Activated CD8-positive, alpha-beta memory T cell treated with anti-CD3 and anti-CD28 coated beads, Interleukin-2, amount 50 U/mL, for 1 hour (primary cell): Measurements from ENCODE around the gene BSPH1.
"Not testable (repeated sequence)": the region's sequence is repeated elsewhere in the genome, so short reads cannot be mapped to it uniquely, and the experiment has no call there.

ENCODE experiments used
- DNase-seq: peaks from one replicate; pipeline ENCODE4 v3.0.0-alpha.2; 2020; ENCODE audit errors: extremely low read depth

Gene BSPH1

GRCh38 chr19:47992070-47992469 lies at the start of gene BSPH1:
Gene BSPH1, minus strand, starts transcription at chr19:47992170. Its CDS starts 89 bp downstream, at chr19:47992081.
- no peak for DNase-seq

GRCh38 chr19:48036765-48037164 lies 44.8 kb upstream of the BSPH1 start:
- no peak for DNase-seq

DNA sequence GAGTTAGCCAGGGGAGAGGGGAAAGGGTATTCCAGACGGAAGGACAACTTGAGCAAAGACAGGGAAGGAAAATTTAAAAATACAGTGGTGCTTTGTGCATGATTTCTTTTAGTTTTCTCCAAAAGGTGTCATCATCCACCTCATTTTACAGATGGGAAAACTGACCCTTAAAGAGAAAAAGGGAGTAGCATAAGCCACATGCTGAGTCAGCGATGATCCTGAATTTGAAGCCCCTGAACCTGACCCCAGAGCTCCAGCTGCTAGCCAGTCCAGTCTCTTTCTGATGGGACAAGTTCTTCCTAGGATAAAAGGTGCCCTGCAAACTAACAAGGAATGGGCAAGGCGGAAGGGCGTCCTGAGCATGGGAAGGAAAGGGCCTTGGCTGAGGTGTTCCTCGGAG lies 41.6 kb upstream of the BSPH1 start:
- DNase-seq = no peak

DNA sequence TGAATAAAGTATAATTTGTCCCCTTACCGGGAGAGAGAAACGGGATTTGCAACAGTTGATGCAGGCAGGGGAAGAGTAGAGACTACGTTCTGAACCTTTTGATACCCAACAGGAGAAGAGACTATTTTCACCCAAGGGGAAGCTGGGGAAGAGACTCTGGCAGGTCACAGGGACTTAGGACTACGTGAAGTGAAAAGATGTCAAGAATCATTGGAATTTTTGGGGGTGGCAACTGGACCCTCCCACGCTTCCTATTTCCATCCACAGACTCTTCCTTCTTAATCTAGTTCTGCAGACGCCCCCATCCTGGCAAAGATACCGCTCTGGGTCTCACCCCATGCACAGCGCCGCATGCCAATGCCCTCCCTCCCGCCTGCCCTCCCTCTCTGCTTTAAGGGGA lies 38.1 kb upstream of the BSPH1 start:
- DNase-seq = no peak

DNA sequence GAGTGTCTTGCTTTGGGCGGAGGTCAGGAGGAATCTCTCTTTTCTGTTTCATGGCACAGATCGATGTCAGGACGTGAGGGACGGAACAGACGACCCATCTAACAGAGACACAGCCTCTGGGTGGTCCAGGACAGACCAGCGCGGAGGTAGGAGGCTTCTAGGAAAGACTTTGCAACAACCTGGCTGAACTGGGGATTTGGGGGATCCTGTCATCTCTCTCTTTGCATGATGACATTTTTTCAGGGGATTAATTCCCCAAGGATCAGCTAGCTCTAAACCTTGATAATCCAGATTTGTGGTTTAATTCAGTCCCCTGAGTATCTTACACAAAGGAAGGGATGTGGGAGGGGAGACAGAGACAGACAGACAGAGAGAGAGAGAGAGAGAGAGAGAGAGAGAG lies 37.5 kb upstream of the BSPH1 start:
- DNase-seq = no peak

GRCh38 chr19:48025480-48025879 lies 33.5 kb upstream of the BSPH1 start:
- DNase-seq = no peak

DNA sequence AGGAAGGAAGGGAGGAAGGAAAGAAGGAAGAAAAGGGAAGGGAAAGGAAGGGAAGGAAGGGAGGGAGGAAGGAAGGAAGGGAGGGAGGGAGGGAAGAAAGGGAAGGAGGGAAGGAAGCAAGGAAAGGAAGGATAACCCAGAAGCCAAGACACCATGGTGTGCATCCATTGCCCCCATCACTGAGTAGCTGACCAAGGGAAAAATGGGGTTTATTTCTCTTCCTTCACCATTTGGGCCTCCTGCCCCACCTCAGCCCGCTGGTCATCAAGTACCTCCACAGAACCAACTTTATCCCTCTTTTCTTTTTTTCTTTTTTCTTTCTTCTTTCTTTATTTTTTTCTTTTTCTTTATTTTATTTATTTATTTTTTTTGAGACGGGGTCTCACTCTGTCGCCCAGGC lies 31.5 kb upstream of the BSPH1 start:
- DNase-seq = no peak

DNA sequence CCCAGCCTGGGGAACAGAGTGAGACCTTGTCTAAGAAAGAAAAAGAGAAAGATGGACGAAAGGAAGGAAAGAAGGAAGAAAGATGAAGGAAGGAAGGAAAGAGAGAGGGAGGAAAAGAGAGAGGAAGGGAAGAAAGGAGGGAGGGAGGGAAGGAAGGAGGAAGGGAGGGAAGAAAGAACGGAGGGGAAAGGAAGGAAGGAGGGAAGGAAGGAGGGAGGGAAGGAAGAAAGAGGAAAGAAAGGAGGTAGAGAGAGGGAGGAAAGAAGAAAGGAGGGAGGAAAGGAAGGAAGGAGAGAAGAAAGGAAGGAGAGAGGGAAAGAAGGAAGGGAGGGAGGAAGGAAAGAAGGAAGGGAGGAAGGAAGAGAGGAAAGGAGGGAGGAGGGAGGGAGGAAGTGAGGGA lies 31.0 kb upstream of the BSPH1 start:
- DNase-seq = no peak

GRCh38 chr19:48020686-48021085 lies 28.7 kb upstream of the BSPH1 start:
- no peak for DNase-seq

DNA sequence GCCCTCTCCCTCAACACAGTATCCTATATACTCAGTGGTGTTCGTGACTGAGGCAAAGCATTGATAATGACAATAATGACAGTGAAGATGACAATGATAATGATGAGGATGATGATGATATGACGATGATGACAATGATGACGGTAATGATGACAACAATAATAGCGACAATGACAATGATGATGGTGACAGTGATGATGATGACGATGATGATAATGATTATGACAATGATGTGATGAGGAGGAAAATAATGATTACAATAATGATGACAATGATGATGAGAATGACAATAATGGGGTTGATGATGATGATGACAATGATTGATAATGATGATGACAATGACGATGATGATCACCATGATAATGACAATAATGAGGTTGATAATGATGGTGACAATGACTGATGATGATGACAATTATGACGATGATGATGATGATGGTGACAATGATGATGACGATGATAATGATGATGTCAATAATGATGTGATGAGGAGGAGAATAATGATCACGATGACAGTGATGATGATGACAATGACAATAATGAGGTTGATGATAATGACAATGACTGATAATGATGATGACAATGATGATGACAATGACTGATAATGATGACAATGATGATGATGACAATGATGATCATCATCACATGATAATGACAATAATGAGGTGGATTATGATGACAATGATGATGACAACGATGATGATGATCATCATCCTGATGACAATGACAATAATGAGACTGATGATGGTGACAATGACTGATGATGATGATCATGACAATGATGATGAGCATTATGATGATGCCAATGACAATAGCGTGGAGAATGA lies 19.2 kb upstream of the BSPH1 start:
- DNase-seq = no peak

- DNase-seq = no peak
These were observed 14.8 kb upstream of the BSPH1 start for GRCh38 chr19:48006762-48007161.

DNA sequence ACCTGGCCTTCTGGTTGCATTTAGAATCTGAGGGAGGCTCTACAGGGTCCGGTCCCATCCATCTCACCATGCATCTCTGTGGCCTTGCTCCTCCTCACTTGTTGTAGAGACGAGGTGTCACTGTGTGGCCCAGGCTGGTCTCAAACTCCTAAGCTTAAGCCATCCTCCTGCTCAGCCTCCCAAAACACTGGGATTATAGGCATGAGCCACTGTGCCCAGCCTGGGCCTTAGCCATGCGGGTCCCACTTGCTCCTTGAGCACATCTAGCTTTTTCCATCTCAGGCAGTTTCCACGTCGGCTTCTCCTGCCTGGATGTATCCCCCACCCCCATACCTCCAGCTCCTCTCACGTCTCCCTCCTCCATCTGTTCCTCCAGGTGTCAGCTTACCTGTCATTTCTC lies 12.3 kb upstream of the BSPH1 start:
- no peak for DNase-seq

DNA sequence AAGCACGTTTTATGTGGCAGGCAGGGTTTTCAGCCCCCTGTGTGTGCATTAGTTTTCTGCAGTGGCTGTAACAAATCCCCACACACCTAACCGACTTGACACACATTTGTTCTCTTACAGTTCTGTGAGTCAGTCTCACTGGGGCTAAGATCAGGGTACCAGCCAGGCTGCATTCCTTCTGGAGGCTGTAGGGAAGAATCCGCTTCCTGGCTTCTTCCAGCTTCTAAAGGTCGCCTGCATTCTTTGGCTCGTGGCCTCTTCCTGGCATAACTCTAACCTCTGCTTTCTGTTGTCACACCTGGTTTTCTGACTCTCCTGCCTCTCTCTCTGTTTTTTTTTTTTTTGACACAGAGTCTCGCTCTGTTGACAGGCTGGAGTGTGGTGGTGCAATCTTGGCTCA lies 8.9 kb upstream of the BSPH1 start:
- no peak for DNase-seq

- DNase-seq = no peak
These were observed 6.8 kb upstream of the BSPH1 start for GRCh38 chr19:47998800-47999199.

GRCh38 chr19:47996230-47996727 lies 4.3 kb upstream of the BSPH1 start:
- no peak for DNase-seq

GRCh38 chr19:47994209-47994802 lies 2.3 kb upstream of the BSPH1 start, which contains the start of gene ELSPBP1:
Gene ELSPBP1, plus strand, starts transcription at chr19:47994632. Its CDS starts 14,036 bp downstream, at chr19:48008668.
- no peak for DNase-seq

DNA sequence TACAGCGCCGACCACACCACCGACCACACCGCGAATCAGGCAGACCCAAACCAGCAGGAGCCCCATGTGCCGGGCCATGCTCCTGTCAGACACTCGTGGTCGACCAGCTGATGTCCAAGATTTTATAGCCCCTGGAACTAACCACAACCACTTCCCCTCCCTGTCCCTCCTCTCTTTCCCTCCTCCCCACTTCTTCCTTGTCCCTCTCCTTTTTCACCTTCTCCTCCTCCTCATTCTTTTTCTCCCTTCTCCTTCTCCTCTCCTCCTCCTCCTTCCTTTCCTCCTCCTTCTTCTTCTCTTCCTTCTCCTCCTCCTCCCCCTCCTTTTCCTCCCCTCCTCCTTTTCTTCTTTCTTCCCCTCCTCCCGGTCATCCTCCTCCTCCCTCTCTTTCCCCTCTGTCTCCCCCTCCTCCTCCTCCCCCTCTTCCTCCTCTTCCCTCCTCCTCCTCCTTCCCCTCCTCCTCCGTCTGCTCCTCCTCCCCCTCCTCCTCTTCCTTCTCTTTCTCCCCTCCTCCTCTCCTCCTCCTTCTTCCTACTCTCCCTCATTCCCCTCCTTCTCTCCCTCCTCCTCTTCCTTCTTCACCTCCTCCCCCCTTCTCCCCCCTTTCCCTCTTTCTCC lies 670 bp downstream of the BSPH1 start:
- DNase-seq = no peak

GRCh38 chr19:47973529-47973928 lies 18.4 kb downstream of the BSPH1 start:
- no peak for DNase-seq

GRCh38 chr19:47955936-47956335 lies 36.0 kb downstream of the BSPH1 start:
- DNase-seq = not testable (repeated sequence)

GRCh38 chr19:47952132-47952531 lies 39.8 kb downstream of the BSPH1 start:
- DNase-seq = not testable (repeated sequence)

DNA sequence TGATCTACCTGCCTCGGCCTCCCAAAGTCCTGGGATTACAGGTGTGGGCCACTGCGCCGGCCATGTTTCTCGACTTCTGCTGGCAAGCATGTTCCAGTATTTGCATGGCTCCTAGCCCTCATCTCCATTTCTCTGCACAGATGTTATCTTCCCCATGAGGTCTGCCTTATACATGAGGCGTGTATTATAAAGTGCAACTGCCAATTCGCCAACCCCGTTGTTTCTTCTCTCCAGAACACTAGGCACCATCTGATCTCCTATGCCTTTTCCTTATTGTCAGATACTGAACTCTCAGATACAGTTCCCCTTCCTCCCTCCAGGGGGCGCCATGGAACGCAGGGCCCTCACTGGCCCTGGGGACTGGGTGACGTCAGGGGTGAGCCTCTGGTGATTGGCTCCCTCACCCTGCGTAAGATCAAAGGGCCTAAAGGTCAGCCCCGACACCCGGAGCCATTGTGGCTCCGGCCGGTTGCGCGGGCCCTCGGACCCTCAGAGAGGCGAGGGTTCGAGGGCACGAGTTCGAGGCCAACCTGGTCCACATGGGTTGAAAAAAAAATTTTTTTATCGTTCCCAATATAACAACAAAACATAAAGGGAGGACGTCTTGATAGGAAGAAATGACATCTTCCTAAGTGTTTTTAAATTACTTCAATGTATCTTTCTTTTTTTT lies 42.0 kb downstream of the BSPH1 start:
- DNase-seq = not testable (repeated sequence)

- not testable (repeated sequence) for DNase-seq
These were observed 63.4 kb downstream of the BSPH1 start for GRCh38 chr19:47928581-47928980.
